ENCODE measurements around the gene NOS1AP.

The NOS1AP gene

GRCh38 chr1:162137179-162137960 is 67.9 kb downstream of the NOS1AP start:
- no peaks in the 10 kb centered on the region for H3K9me3 ChIP-seq
- intact Hi-C loops (cut with DNase I; ENCODE audit: low total_unique reads): no loop called here
- no peaks in the 10 kb centered on the region for H3K36me3 ChIP-seq
- no peaks in the 10 kb centered on the region for H3K27me3 ChIP-seq
- no peak overlapping the region for H3K27ac ChIP-seq
- TF ChIP-seq CTCF (IDR thresholded peaks at IDR 0.05): no peak
- H3K4me3 ChIP-seq: no peak overlapping the region
- no peak for DNase-seq
- peaks cover 0 to 26% (median 6%) of the 10 kb centered on the region in 4 donors for H3K4me1 ChIP-seq

GRCh38 chr1:162138112-162138511 is 68.6 kb downstream of the NOS1AP start:
- H3K27me3 ChIP-seq: no peaks in the 10 kb centered on the region
- H3K27ac ChIP-seq: no peak overlapping the region
- H3K36me3 ChIP-seq: no peaks in the 10 kb centered on the region
- peaks cover 0 to 25% (median 6%) of the 10 kb centered on the region in 4 donors for H3K4me1 ChIP-seq
- no peak for DNase-seq
- H3K4me3 ChIP-seq: no peak overlapping the region
- no peaks in the 10 kb centered on the region for H3K9me3 ChIP-seq
- intact Hi-C loops (cut with DNase I; ENCODE audit: low total_unique reads): no loop called here
- no peak for TF ChIP-seq CTCF (IDR thresholded peaks at IDR 0.05)

GRCh38 chr1:162138599-162139181 is 69.2 kb downstream of the NOS1AP start:
- intact Hi-C loops (cut with DNase I; ENCODE audit: low total_unique reads): no loop called here

GRCh38 chr1:162139211-162139610 is 69.7 kb downstream of the NOS1AP start:
- intact Hi-C loops (cut with DNase I; ENCODE audit: low total_unique reads): no loop called here
- Histone ChIP-seq H3K36me3 (no peaks in the 10 kb centered on the region), H3K9me3 (no peaks in the 10 kb centered on the region), H3K27ac (no peak overlapping the region), H3K4me3 (no peak overlapping the region), H3K4me1 (peaks cover 0 to 14% (median 3%) of the 10 kb centered on the region in 4 donors), H3K27me3 (no peaks in the 10 kb centered on the region)
- TF ChIP-seq CTCF (IDR thresholded peaks at IDR 0.05): no peak
- no peak for DNase-seq

More at GRCh38 chr1:162138599-162139181, 69.2 kb downstream of the NOS1AP start:
- Histone ChIP-seq H3K27me3 (no peaks in the 10 kb centered on the region), H3K9me3 (no peaks in the 10 kb centered on the region), H3K4me1 (peaks cover 0 to 20% (median 5%) of the 10 kb centered on the region in 4 donors), H3K36me3 (no peaks in the 10 kb centered on the region), H3K4me3 (no peak overlapping the region), H3K27ac (no peak overlapping the region)
- no peak for TF ChIP-seq CTCF (IDR thresholded peaks at IDR 0.05)
- no peak for DNase-seq

- H3K4me1 ChIP-seq: peaks cover 0 to 12% (median 4%) of the 10 kb centered on the region in 4 donors
- intact Hi-C loops (cut with DNase I; ENCODE audit: low total_unique reads): no loop called here
- H3K9me3 ChIP-seq: no peaks in the 10 kb centered on the region
- H3K36me3 ChIP-seq: no peaks in the 10 kb centered on the region
- no peaks in the 10 kb centered on the region for H3K27me3 ChIP-seq
- H3K4me3 ChIP-seq: no peak overlapping the region
- TF ChIP-seq CTCF (IDR thresholded peaks at IDR 0.05): no peak
- DNase-seq: no peak
- no peak overlapping the region for H3K27ac ChIP-seq
These were observed 72.0 kb downstream of the NOS1AP start for GRCh38 chr1:162141281-162142054.

All from tibial artery (tissue), 4 donors.